Measurements from ENCODE around the gene ARID1B.

DNA sequence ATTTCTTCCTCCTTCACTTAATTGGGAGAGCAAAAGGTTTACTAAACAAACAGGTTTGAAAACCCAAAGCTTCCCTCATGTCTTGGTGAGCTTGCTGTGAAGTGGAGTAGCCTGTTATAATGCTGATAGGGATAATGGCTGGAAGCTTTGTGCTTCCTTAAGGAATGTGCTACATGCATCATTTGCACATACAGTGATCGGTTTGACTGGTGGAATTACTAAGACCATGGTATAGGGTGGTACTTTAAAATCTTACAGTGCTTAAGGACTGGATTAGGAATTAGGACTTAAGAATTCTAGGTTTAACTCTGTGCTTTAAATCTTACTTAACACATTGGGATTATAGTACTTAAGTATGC is 75.7 kb downstream of the ARID1B start:
- TF ChIP-seq, protein P1, sequence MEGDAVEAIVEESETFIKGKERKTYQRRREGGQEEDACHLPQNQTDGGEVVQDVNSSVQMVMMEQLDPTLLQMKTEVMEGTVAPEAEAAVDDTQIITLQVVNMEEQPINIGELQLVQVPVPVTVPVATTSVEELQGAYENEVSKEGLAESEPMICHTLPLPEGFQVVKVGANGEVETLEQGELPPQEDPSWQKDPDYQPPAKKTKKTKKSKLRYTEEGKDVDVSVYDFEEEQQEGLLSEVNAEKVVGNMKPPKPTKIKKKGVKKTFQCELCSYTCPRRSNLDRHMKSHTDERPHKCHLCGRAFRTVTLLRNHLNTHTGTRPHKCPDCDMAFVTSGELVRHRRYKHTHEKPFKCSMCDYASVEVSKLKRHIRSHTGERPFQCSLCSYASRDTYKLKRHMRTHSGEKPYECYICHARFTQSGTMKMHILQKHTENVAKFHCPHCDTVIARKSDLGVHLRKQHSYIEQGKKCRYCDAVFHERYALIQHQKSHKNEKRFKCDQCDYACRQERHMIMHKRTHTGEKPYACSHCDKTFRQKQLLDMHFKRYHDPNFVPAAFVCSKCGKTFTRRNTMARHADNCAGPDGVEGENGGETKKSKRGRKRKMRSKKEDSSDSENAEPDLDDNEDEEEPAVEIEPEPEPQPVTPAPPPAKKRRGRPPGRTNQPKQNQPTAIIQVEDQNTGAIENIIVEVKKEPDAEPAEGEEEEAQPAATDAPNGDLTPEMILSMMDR (IDR thresholded peaks at IDR 0.05; ENCODE audit: low read depth, low read length, missing input control) = no peak
- TF ChIP-seq, protein P2, sequence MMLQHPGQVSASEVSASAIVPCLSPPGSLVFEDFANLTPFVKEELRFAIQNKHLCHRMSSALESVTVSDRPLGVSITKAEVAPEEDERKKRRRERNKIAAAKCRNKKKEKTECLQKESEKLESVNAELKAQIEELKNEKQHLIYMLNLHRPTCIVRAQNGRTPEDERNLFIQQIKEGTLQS (IDR thresholded peaks at IDR 0.05) = no peak
- no peak for TF ChIP-seq YY1 (IDR thresholded peaks at IDR 0.05)
- TF ChIP-seq EGR1 (IDR thresholded peaks at IDR 0.05; ENCODE audit: low read depth in 2 of 2) = no peak
- no peak for TF ChIP-seq JUND (IDR thresholded peaks at IDR 0.05)
- TF ChIP-seq, protein P3, sequence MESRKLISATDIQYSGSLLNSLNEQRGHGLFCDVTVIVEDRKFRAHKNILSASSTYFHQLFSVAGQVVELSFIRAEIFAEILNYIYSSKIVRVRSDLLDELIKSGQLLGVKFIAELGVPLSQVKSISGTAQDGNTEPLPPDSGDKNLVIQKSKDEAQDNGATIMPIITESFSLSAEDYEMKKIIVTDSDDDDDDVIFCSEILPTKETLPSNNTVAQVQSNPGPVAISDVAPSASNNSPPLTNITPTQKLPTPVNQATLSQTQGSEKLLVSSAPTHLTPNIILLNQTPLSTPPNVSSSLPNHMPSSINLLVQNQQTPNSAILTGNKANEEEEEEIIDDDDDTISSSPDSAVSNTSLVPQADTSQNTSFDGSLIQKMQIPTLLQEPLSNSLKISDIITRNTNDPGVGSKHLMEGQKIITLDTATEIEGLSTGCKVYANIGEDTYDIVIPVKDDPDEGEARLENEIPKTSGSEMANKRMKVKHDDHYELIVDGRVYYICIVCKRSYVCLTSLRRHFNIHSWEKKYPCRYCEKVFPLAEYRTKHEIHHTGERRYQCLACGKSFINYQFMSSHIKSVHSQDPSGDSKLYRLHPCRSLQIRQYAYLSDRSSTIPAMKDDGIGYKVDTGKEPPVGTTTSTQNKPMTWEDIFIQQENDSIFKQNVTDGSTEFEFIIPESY (IDR thresholded peaks at IDR 0.05) = no peak
- no peak for TF ChIP-seq TAF1 (conservative IDR thresholded peaks at IDR 0.05)
- TF ChIP-seq, protein P4, sequence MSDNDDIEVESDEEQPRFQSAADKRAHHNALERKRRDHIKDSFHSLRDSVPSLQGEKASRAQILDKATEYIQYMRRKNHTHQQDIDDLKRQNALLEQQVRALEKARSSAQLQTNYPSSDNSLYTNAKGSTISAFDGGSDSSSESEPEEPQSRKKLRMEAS (IDR thresholded peaks at IDR 0.05) = no peak
- TF ChIP-seq FOXA1 (IDR thresholded peaks at IDR 0.05) = no peak
- no peak for TF ChIP-seq SP1 (IDR thresholded peaks at IDR 0.05)
- TF ChIP-seq RAD21 (IDR thresholded peaks at IDR 0.05) = no peak
- TF ChIP-seq, protein P5, sequence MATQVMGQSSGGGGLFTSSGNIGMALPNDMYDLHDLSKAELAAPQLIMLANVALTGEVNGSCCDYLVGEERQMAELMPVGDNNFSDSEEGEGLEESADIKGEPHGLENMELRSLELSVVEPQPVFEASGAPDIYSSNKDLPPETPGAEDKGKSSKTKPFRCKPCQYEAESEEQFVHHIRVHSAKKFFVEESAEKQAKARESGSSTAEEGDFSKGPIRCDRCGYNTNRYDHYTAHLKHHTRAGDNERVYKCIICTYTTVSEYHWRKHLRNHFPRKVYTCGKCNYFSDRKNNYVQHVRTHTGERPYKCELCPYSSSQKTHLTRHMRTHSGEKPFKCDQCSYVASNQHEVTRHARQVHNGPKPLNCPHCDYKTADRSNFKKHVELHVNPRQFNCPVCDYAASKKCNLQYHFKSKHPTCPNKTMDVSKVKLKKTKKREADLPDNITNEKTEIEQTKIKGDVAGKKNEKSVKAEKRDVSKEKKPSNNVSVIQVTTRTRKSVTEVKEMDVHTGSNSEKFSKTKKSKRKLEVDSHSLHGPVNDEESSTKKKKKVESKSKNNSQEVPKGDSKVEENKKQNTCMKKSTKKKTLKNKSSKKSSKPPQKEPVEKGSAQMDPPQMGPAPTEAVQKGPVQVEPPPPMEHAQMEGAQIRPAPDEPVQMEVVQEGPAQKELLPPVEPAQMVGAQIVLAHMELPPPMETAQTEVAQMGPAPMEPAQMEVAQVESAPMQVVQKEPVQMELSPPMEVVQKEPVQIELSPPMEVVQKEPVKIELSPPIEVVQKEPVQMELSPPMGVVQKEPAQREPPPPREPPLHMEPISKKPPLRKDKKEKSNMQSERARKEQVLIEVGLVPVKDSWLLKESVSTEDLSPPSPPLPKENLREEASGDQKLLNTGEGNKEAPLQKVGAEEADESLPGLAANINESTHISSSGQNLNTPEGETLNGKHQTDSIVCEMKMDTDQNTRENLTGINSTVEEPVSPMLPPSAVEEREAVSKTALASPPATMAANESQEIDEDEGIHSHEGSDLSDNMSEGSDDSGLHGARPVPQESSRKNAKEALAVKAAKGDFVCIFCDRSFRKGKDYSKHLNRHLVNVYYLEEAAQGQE (IDR thresholded peaks at IDR 0.05) = no peak

Data from liver (tissue), 3 donors.